ENCODE results near the gene IGFBP7. TPM values are rescaled to one million over a fixed set of nuclear protein-coding genes. Genes with fewer than 3 reads are reported as not detected.
A peak's percentile ranks its signal among the peaks of the same experiment; 100 is the strongest.

IGFBP7 gene
- total RNA-seq, 6 experiments from 2014 or later, result 46.2 to 347 (median 163) TPM

DNA sequence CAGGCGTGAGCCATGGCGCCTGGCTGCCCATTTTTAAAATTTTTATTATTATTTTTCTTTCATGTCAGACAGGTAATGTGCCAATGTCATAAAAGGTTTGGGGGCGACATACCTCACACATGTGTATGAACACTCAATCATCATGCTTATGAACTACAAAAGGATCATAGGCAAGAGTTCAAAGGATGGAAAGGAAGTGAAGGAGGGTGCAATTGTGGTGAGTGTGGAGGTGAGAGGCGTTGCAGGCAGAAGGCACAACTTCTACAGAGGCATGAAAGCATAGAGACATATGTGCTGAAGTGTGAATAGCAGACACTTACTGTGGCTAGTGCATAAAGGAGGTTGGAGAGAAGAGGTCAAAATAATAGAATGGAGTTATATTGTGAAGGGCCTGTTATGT is 4.0 kb downstream of the IGFBP7 start:
- H3K27me3 ChIP-seq, result no peaks in the 10 kb centered on the region
- TF ChIP-seq POLR2A (IDR thresholded peaks at IDR 0.05), result no peak
- no peaks in the 10 kb centered on the region for H3K36me3 ChIP-seq
- 55% methylated on average over 3 of the region's 4 CpGs for WGBS (ENCODE audit: insufficient coverage, low coverage, low lambda C conversion rate, missing lambda C conversion rate)
- H3K4me1 ChIP-seq, result peaks cover 0 to 6% (median 0%) of the 10 kb centered on the region in 4 donors
- H3K4me3 ChIP-seq, result peak overlapping the region in 2 of 3 donors; percentile 4 to 10
- H3K27ac ChIP-seq, result peak overlapping the region in 2 of 3 donors; percentile 33 to 89
- no peaks in the 10 kb centered on the region for H3K9me3 ChIP-seq
- intact Hi-C loops (cut with DNase I), result no loop called here
- ATAC-seq (no peak), DNase-seq (no peak)

DNA sequence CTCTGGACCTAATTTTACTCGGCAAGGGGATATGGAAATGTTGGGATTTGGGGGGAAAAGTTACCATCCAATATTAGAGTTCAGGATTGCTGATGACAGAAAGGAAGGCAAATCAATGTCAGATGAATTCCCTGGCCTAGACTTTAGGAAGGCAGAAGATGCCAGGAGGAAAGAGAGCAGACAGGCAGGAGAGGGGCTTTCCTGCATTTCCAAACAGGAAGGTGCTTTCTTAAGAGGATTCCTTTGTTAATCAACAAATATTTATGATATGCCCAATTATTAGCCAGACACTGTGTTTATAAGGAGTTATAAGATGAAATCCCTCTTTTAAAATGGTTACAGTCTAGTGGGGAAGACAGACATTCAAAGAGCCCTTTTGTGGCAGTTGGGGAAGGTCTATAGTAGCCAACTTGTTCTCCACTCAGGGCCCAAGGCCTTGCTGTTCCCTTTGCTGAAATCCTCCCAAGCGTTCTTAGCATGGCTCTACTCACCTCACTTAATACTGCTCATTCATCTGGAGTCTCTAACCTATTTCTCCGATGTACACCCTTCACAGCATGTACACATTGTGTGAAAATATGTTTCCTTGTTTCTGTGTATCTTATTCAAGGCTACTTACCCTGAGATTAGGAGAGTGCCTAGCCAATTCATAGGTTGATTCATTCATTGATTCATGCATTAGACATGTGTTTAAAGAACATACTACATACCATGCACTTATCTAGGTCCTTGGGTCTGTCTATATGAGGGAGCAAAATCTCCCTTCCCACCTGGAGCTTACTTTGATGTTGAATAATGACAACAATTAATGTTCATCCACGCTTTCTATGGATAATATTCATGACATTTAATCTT is 5.3 kb downstream of the IGFBP7 start:
- peak overlapping the region; percentile 24 to 54 (median 42) for H3K27ac ChIP-seq
- DNase-seq, result no peak
- no peaks in the 10 kb centered on the region for H3K36me3 ChIP-seq
- H3K4me3 ChIP-seq, result no peak overlapping the region
- no peaks in the 10 kb centered on the region for H3K27me3 ChIP-seq
- no peaks in the 10 kb centered on the region for H3K4me1 ChIP-seq
- no peaks in the 10 kb centered on the region for H3K9me3 ChIP-seq
- 35% methylated on average over 4 of the region's 4 CpGs for WGBS (ENCODE audit: insufficient coverage, low coverage, low lambda C conversion rate, missing lambda C conversion rate)
- ATAC-seq, result no peak
- intact Hi-C loops (cut with DNase I), result no loop called here
- TF ChIP-seq, protein P1, sequence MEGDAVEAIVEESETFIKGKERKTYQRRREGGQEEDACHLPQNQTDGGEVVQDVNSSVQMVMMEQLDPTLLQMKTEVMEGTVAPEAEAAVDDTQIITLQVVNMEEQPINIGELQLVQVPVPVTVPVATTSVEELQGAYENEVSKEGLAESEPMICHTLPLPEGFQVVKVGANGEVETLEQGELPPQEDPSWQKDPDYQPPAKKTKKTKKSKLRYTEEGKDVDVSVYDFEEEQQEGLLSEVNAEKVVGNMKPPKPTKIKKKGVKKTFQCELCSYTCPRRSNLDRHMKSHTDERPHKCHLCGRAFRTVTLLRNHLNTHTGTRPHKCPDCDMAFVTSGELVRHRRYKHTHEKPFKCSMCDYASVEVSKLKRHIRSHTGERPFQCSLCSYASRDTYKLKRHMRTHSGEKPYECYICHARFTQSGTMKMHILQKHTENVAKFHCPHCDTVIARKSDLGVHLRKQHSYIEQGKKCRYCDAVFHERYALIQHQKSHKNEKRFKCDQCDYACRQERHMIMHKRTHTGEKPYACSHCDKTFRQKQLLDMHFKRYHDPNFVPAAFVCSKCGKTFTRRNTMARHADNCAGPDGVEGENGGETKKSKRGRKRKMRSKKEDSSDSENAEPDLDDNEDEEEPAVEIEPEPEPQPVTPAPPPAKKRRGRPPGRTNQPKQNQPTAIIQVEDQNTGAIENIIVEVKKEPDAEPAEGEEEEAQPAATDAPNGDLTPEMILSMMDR (IDR thresholded peaks at IDR 0.05), result no peak
- TF ChIP-seq POLR2A (IDR thresholded peaks at IDR 0.05), result no peak

DNA sequence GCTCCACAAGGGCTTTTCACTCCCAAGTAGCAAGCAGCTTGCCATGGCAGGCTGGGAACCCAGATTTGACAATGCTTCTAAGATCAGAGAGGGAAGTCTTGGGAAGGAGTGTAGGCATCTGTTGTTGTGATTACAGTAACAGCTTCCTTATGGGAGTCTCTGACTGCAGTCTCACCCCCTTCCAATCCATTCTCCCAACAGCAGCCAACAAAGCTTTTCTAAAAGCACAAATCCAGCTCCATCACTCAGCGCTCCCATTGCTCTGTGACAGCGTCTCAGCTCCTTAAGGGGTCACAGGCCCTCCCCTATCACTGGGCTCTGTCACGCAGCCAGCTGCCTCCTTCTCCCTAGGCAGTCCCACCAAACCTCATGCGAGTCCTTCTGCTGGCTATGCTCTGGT is 7.1 kb downstream of the IGFBP7 start:
- ATAC-seq (peak in 2 of 4 donors; percentile 8 to 30), DNase-seq (no peak)
- H3K36me3 ChIP-seq, result no peaks in the 10 kb centered on the region
- peak overlapping the region; percentile 21 to 59 (median 49) for H3K27ac ChIP-seq
- H3K4me1 ChIP-seq, result no peaks in the 10 kb centered on the region
- 55% methylated on average over 4 of the region's 4 CpGs for WGBS (ENCODE audit: insufficient coverage, low coverage, low lambda C conversion rate, missing lambda C conversion rate)
- no peaks in the 10 kb centered on the region for H3K9me3 ChIP-seq
- H3K4me3 ChIP-seq, result no peak overlapping the region
- TF ChIP-seq, protein P1 (IDR thresholded peaks at IDR 0.05), result no peak
- TF ChIP-seq POLR2A (IDR thresholded peaks at IDR 0.05), result no peak
- H3K27me3 ChIP-seq, result no peaks in the 10 kb centered on the region
- intact Hi-C loops (cut with DNase I), result no loop called here

DNA sequence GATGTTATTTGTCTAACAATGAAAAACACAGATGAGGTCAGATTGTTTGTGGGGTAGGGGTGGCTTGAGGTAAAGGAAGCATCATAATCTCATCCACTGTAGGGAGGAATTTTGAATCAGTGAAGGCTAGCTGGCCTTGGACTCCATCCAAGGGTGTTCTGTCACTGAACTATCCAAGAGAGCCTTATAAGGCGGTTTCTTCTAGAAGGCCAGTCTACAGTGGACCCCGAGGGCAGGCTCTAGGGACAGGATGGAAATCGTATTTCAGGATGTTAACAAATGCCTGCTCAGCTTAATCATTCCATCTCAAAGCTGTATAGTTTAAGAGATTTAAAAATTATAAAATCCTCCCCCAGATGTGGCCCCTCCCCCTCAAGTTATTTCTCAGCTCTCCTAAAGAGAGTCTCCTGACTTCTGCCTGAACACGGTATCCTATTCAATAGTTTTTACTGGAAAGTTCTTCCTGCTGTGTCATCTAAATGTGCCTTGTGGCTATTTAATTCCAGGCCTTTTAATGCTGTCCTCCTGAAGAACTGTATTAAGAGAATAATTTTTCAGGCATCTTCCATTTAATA is 8.0 kb downstream of the IGFBP7 start:
- no peaks in the 10 kb centered on the region for H3K4me1 ChIP-seq
- intact Hi-C loops (cut with DNase I), result no loop called here
- no peaks in the 10 kb centered on the region for H3K36me3 ChIP-seq
- DNase-seq (peak in 2 of 3 donors; percentile 49 to 55), ATAC-seq (peak; percentile 76 to 90 (median 84))
- WGBS (ENCODE audit: insufficient coverage, low coverage, low lambda C conversion rate, missing lambda C conversion rate), result 31% methylated on average over 3 of the region's 4 CpGs
- no peak overlapping the region for H3K4me3 ChIP-seq
- no peaks in the 10 kb centered on the region for H3K9me3 ChIP-seq
- no peaks in the 10 kb centered on the region for H3K27me3 ChIP-seq
- H3K27ac ChIP-seq, result peak overlapping the region; percentile 33 to 59 (median 49)
- TF ChIP-seq, protein P1 (IDR thresholded peaks at IDR 0.05), result no peak
- TF ChIP-seq POLR2A (IDR thresholded peaks at IDR 0.05), result no peak

Measured in right lobe of liver (tissue), 6 donors.